Left renal pelvis (tissue), 4 donors: ENCODE measurements around the gene TMEM95. TPM values are rescaled to one million over a fixed set of nuclear protein-coding genes. Genes with fewer than 3 reads are reported as not detected.
A peak's percentile ranks its signal among the peaks of the same experiment; 100 is the strongest.
"Not testable (repeated sequence)": the region's sequence is repeated elsewhere in the genome, so short reads cannot be mapped to it uniquely, and the experiment has no call there.

Experiments used
- DNase-seq, 4 donors: peaks; one replicate each; pipeline ENCODE4 v3.0.0-alpha.2; 2013; ENCODE audit warnings: low read depth in 4 of 4, low spot score in 3 of 4
- polyA plus RNA-seq, 4 donors: library from polyadenylated mRNA; unstranded; fragments of 120-200 nt; gene quantifications; one replicate each; pipeline ENCODE4 v1.2.1, GENCODE V29; 2013; ENCODE audit not compliant: insufficient read length in 4 of 4

Gene TMEM95
- polyA plus RNA-seq, 4 donors = not detected

DNA sequence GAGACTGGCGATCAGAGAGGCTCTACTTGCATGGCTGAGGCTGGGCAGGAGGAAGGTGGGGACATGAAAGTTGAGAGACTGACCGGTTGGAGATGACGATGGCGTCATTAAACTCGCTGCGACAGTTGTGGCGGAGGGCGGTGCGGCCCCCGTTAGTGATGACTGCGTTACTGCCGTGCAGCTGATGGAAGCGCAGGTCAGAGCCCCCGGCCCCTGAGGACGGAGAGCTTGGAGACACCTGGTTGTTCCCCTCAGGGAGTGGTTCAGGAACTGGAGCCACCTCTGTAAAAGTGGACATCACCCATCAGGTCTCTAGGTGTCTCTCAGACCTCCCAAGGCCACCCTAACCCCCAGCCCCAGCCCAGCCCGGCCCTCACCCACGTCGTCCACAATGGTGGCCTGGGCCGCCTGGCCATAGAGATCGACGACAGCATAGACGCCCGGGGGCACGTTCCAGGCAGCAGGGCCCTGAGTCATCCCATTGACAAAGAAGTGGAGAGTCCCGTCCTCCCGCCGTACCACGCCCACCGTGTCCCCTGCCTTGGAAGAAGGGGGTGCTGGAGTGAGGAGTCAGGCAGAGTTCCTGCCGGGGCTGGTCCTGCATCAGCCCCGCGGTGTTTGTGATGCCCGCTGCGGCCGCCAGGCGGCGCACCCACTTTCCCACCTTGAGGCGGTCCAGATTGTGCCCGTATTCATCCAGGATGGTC is 31.1 kb upstream of the TMEM95 start:
- no peak for DNase-seq

DNA sequence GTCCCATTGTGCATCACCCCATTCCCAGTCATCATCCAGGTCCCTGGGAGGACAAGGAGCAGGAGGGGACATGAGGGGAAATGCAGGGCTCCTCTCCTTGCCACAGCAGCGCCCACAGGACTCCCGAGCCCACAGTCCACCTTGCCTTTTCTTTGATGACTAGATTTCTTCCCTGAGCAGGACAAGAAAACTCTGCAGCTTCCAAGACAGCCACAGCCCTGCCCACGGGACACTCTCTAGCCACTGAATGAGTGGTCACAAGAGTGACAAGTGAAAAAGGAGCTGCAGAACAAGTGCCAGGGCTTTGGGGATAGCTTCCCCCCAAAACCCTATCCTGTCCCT is 30.5 kb upstream of the TMEM95 start:
- DNase-seq = no peak

DNA sequence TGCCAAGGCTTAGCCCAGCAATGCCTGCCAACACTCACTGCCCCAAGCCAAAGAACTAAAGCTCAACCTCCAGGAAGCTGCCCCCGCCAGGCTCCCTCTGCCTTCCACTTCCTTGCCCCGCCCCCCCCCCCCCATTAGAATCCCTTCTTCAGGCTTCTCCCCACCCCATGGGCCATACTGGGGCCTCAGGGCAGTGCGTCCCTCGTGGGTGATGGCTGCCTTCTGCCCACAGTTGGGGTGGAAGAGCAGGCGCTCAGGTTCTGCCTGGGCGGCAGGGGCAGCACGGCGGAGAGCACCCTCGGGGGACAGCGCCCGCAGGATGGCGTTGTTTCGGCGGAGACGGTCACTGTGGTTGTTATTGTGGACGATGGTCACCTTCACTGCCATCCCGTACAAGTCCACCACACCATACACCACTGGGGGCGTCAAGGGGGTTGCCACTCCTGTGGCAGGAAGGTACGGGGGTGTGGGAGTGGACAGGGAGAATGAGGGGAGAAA is 29.9 kb upstream of the TMEM95 start:
- DNase-seq = no peak

DNA sequence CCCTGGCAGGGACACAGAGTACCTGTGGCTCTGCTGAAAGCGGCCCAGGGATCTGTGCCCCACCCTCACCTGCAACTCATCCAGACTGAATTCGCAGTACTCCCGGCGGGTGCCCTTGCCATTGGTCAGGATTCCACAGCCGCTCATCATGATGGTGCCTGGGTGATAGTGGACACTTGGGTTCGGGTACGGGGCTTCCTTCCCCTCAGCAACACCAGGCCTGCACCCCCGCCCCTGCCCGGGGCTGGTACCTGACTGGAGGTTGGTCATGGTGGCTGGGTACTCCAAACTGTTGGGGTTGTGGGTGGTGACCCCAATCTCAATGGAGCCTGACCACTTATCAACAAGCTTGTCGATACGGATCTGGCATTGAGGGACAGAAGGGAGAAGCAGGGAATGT is 28.8 kb upstream of the TMEM95 start:
- no peak for DNase-seq

DNA sequence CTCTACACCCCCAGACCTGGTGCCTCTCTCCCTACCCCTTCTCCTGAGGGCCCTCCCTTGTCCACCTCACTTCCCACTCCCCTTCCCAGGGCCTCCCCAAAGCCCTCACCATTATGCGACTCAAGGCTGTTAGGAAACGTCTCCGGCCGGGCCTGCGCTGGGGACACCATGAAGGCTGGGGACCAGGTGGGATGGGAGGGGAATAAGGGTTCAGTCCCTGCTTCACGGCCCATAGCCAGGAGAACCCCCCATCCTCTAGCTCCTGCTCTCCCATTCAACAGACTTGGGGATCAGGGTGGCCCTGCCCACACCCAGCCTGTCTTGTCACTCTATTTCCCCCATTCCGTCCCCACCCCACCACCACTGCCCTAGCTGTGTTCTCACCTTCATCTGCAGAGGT is 27.9 kb upstream of the TMEM95 start:
- DNase-seq = no peak

DNA sequence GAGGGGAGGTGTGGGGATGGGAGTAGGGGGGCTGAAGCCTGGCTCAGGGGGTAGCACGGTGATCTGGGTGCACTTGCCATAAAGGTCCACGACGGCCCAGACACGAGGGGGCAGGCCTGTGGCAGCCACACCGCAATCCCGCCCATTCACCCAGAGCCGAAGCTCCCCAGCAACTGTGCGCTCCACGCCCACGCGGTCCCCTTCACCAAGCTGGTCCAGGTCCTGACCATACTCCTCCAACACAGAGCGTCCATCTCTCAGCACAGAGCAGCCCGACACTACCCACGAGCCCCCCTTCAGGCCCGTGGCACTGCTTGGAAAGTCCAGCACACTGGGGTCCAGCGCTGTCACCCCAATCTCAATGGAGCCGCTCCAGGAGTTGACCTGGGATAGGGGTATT is 27.5 kb upstream of the TMEM95 start:
- no peak for DNase-seq

DNA sequence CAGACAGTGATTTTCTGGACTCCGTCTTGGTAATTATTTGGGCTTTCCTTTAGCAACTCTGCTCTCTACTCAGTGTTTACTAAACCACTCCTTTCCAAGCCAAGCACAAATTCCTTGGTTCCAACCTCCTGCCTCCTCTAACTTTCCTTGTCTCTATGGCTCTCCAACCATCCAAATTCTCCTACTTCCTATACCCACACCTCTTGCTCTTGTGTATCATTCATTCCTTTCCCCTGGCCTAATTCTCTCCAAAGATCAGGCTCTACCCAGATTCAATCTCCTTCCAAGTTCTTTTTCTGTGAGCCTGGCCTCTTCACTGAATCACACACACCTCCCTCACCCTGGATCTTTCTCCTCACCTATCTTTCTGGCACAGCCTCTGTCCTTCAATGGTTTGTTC is 26.9 kb upstream of the TMEM95 start:
- no peak for DNase-seq

DNA sequence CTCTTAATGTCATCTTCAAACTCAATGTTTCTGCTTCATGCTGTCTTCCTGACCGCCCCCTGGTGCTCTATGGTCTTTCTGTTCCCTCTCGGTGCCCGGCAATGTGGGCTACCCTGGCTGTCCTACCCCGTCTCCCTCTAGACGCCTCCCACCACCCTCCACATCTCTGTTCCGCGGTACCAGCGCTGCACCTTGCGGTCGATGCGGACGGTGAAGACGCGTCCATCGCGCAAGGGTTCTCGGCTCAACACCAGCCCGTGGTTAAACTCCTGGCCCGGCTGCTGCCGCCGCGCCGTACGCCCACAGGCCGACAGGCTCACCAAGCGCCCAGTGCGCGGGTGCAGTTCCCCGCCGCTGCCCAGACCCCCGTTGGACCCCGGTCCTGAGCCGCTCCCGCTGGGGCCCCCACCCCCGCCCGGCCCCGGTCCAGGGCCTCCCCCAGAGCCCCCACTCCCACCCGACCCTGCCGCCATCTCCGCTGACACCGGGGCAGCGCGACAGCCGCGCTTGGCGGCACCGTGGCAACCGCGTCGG is 26.0 kb upstream of the TMEM95 start, which contains the start of gene NEURL4:
NEURL4 (minus strand) TSS at position 496 of the 534 bp plus-strand sequence; CDS start at position 473, 23 bp downstream.
- no peak for DNase-seq

DNA sequence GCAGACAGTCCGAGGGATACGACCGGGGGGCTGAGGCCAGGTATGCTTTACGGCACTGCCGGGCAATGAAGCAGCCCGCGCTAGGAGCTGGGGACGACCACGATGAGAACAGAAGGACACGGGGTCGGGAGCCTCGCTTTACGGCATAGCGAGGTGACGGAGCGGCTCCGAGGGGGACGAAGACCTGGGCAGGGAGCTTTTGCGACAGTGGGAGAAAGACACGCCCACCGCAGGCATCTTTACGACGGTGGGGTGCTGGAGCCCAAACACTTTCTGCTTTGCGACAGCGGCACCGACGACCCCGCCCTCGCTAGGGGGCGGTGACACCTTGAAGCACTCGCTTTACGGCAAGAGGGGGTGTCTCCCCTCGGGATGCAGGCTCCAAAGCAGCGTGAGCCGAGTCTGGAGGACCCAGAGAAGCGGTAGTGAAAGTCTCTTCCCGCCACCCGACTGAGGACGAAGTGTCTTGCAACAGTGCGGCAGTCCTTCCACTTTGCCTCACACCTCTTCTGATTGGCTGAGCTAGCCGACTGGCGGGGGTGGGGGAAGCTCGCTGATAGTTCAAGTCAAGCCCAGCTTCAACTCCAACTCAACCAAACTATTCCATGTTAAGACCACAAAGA is 25.5 kb upstream of the TMEM95 start:
- peak; percentile 97 to 99 (median 97) for DNase-seq

DNA sequence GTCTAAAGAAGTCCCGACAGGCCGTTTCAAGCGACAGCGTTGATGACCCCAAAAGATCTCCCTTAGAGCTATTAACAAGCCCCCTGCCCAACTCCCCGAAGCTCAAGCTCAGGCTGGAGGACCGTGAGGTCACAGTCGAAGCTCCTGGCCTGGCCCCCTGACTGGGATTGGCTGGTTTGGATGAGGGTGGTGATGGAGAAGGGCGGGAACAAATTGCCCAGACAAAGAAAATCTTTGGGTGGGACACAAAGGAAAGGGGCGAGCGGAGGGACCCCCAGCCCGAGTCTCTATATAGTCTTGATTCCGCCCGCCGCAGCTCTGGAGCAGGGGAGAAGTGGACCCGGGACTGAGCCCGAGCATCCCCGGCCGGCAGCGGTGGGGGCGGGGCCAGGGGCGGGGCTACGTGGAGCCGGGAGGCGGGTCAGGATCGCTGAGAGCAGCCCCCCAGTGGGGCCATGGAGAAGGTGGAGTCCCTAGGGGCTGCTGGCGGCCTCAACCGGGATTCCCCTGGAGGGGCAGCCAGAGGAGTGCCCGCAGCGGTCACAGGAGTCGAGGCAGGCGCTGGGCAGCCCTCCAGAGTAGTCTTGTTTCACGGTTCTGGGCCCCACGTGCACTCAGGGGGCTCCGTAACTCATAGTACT is 24.8 kb upstream of the TMEM95 start:
- DNase-seq = peak in 2 of 4 donors; percentile 71 to 79

DNA sequence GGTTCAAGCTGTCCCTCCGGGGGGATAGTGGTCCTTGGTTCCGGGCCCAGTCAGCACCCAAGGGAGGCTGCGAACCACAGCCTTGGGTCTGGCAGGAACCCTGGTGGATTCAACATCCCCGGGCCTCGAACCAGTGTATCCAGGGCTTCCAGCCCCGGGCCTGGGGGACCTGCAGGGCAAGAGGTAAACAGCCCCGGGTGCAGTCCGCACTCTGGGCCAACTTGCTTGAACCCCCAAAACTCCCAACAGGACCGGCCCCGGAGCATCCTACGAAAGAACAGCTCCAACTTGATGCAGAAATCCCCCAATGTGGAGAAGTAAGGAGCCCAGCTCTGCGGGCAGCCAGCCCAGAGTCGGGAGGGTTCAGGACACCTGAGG is 24.3 kb upstream of the TMEM95 start:
- no peak for DNase-seq

DNA sequence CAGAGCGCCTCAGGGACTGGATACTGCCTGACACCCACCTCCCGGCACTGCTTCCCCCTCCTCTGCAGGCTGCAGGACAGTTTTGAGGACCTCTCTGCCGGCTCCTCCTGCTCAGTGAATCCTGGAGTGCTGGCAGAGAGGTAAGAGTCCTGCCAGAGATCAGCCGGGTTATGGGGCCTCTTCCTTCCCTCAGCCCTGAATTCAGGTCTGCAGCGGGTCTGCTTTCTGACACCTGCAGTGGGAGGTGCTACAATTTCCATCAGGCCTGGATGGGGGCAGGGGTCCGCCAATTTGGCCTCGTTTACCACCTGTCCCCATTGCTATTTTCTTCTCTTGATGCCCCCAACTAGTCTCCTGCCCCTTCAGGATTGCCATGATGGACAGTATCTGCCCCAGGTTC is 22.8 kb upstream of the TMEM95 start:
- no peak for DNase-seq

DNA sequence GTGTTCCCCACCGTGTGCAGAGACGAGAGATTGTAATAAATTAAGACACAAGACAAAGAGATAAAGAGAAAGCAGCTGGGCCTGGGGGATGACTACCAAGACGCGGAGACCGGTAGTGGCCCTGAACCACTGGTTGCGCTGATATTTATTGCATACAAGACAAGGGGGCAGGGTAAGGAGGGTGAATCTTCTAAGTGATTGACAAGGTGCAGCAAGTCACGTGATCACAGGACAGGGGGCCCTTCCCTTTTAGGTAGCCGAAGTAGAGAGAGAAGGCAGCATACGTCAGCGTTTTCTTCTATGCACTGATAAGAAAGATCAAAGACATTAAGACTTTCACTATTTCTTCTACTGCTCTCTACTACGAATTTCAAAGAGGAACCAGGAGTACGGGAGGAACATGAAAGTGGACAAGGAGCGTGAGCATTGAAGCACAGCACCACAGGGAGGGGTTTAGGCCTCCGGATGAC is 22.3 kb upstream of the TMEM95 start:
- DNase-seq = not testable (repeated sequence)

DNA sequence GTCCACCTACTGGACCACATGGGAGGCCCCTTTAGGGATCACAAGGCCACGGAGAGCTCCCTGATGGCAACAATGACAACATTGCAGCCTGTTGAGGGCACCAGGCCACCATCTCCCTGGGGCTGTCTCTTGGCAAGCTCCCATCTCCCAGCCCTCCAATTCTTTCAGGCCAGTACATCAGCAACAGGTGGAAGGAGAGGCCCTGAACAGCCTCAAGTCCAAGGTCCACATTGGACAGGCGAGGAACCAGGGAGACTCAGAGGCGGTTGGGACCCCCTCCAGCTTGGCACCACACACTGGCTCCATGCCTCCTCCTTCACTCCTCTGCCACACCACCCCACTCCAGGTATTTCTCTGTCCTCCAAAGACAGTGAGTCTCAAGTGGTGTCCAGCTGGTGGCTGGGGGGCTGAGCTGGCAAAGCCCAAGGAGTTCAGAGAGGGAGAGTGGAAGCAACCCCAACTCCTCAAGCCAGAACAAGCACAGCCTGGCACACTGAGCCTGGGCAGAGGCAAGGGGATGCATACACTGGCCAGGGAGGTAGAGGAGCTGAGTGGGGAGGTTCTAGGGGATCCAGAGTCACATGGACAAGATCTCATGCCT is 19.9 kb upstream of the TMEM95 start:
- DNase-seq = no peak

DNA sequence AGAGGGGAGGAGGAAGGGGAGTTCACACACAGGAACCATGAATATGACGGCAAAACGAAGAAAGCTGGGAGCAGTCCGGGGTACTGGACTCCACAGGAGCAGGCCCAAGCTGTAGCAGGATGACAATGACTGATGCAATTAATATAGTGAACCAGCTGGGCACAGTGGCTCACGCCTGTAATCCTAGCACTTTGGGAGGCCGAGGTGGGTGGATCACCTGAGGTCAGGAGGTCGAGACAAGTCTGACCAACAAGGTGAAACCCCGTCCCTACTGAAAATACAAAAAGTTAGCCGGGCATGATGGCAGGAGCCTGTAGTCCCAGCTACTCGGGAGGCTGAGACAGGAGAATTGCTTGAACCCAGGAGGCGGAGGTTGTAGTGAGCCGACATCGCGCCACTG is 19.2 kb upstream of the TMEM95 start:
- DNase-seq = not testable (repeated sequence)

DNA sequence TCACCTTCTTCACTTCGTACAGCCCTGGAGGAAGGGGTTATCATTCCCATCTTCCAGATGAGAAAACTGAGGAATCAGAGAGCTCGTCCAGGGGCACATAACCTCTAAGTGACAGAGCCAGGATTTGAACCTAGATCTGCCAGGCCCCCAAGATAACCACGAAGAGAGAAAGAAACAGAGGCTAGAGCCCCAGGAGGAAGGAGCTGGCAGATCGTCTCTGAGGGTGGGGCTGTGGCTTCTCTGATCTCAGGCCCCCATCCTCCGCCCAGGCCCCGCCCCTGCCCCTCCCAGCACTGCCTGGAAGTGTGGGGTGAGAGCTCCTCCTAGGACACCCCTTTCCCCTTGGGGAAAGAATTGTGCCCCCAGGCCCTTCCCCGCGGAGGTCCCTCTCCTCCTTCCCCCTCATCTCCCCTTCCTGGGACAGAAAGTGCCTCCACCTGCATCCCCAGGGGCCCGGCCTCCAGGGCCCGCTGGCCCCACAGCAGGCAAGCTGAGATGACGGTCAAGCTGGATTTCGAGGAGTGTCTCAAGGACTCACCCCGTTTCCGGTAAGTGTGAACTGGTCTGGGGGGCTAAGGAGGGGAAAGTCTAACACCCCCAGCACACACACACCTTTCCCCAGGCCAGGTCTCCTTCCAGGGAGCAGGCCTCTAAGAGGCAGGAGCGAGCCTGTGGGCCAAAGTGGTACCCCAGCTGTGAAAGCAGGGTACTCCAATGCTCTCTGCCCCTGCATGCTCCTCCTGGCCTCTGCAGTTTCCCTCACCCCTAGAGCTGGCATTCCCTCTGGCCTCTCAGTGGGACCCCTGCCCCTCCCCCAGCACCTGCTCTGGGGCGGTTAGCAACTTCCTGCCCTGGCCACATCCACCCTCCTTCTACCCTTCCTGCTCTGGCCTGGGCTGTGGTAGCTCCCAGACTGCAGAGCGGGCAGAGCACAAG is 18.4 kb upstream of the TMEM95 start, which contains the start of gene ACAP1:
ACAP1 (plus strand) TSS at position 290 of the 936 bp plus-strand sequence; CDS start at position 496, 206 bp downstream.
- DNase-seq = no peak

DNA sequence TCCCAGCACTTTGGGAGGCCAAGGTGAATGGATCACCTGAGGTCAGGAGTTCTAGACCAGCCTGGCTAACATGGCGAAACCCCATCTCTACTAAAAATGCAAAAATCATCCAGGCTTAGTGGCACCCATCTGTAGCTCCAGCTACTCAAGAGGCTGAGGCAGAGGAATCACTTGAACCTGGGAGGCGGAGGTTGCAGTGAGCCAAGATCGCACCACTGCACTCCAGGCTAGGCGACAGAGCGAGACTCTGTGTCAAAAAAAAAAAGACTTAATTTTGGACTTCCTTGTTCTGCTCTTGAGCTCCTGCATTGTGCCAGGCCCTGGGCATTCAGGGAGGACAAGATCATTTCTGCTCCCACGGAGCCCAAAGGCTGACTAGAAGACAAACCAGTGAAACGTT is 17.4 kb upstream of the TMEM95 start:
- DNase-seq = not testable (repeated sequence)

DNA sequence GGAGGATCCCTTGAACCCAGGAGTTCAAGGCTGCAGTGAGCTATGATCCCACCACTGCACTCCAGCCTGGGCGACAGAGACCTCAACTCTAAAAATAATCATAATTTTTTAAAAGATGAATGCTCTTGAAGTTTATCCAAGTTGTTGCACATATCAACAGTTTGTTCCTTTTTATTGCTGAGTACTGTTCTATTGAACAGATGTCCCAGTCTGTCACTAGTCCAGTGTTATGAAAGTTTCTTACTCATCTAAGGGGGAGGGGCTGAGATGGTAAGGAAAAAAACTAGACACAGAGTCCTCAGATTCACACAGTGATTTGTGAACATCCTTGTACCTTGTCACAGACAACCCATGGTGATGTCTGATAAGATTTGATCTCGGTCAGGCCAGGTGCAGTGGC is 14.8 kb upstream of the TMEM95 start:
- DNase-seq = no peak

DNA sequence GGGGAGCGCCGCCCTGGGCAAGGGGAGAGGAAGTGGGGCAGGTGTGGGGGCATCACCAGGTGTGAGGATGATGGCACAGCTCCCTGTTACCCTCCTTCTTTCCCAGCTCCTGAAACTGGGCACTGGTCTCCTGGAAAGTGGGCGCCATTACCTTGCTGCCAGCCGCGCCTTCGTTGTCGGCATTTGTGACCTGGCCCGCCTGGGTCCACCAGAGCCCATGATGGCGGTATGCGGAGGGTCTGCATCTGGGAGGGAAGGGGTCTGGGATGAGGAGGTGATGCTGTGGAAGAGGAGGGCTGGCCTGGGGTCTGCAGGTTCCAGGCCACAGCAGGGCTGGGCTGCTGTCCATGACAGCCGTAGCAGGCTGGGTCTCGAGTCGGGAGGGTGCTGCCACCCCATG is 13.1 kb upstream of the TMEM95 start:
- DNase-seq = no peak

DNA sequence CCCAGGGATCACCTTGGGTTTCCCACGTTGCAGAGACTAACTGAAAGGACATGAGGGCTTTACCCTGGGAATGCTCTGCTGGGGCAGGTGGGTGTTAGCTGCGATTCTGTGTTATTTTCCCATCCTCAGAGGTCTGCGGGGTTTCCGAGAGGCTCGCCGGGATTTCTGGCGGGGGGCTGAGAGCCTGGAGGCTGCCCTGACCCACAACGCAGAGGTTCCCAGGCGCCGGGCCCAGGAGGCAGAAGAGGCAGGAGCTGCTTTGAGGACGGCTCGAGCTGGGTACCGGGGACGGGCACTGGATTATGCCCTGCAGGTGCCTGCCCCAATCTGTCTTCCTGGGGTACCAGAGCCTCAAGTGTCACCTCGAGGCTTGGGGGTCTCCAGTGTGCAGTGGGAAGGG is 11.7 kb upstream of the TMEM95 start:
- no peak for DNase-seq
